ENCODE data around the gene TMEM225B.
"Not testable (repeated sequence)": the region's sequence is repeated elsewhere in the genome, so short reads cannot be mapped to it uniquely, and the experiment has no call there.

Gene TMEM225B

GRCh38 chr7:99579281-99579955 lies 18.6 kb upstream of the TMEM225B start:
- no peak for DNase-seq (ENCODE audit: low read depth)

GRCh38 chr7:99579956-99580777 lies 17.9 kb upstream of the TMEM225B start:
- no peak for DNase-seq (ENCODE audit: low read depth)

GRCh38 chr7:99580778-99581332 lies 17.2 kb upstream of the TMEM225B start:
- not testable (repeated sequence) for DNase-seq (ENCODE audit: low read depth)

GRCh38 chr7:99588868-99589267 lies 9.2 kb upstream of the TMEM225B start:
- DNase-seq (ENCODE audit: low read depth), result no peak

GRCh38 chr7:99594948-99595745 lies 2.9 kb upstream of the TMEM225B start:
- no peak for DNase-seq (ENCODE audit: low read depth)

GRCh38 chr7:99596408-99596955 lies 1.6 kb upstream of the TMEM225B start:
- no peak for DNase-seq (ENCODE audit: low read depth)

- DNase-seq (ENCODE audit: low read depth), result no peak
Measured at GRCh38 chr7:99599836-99600235, 1.8 kb downstream of the TMEM225B start.

- DNase-seq (ENCODE audit: low read depth), result no peak
Measured at GRCh38 chr7:99601656-99602310, 3.7 kb downstream of the TMEM225B start.

- DNase-seq (ENCODE audit: low read depth), result no peak
Measured at GRCh38 chr7:99605527-99605926, 7.5 kb downstream of the TMEM225B start.

GRCh38 chr7:99606531-99606930 lies 8.5 kb downstream of the TMEM225B start:
- DNase-seq (ENCODE audit: low read depth), result no peak

GRCh38 chr7:99607548-99607947 lies 9.5 kb downstream of the TMEM225B start:
- no peak for DNase-seq (ENCODE audit: low read depth)

GRCh38 chr7:99614495-99614894 lies 16.4 kb downstream of the TMEM225B start:
- no peak for DNase-seq (ENCODE audit: low read depth)

GRCh38 chr7:99615989-99616358 lies 17.9 kb downstream of the TMEM225B start:
- no peak for DNase-seq (ENCODE audit: low read depth)

GRCh38 chr7:99616359-99617191 lies 18.5 kb downstream of the TMEM225B start, which contains the start of gene ZSCAN25:
TSS of gene ZSCAN25 (plus strand) at chr7:99616946. CDS start at chr7:99619607, 2,661 bp downstream.
- DNase-seq (ENCODE audit: low read depth), result peak; percentile 94

GRCh38 chr7:99617192-99617781 lies 19.2 kb downstream of the TMEM225B start:
- DNase-seq (ENCODE audit: low read depth), result no peak

- no peak for DNase-seq (ENCODE audit: low read depth)
Measured at GRCh38 chr7:99618726-99619125, 20.7 kb downstream of the TMEM225B start.

GRCh38 chr7:99619571-99620130 lies 21.6 kb downstream of the TMEM225B start:
- DNase-seq (ENCODE audit: low read depth), result no peak

- no peak for DNase-seq (ENCODE audit: low read depth)
Measured at GRCh38 chr7:99621271-99621670, 23.2 kb downstream of the TMEM225B start.

GRCh38 chr7:99622596-99622995 lies 24.5 kb downstream of the TMEM225B start:
- no peak for DNase-seq (ENCODE audit: low read depth)
